Activated naive CD8-positive, alpha-beta T cell (primary cell): ENCODE data around the gene ATP11A.
"Not testable (repeated sequence)": the region's sequence is repeated elsewhere in the genome, so short reads cannot be mapped to it uniquely, and the experiment has no call there.

ENCODE experiments used
- H3K27ac Mint-ChIP-seq: one replicate; pipeline ENCODE4 v1.8.0; 2021; ENCODE audit warnings: mixed read lengths
- H3K27me3 Mint-ChIP-seq: one replicate; pipeline ENCODE4 v1.8.0; 2021; ENCODE audit warnings: mixed read lengths
- H3K36me3 Mint-ChIP-seq: one replicate; pipeline ENCODE4 v1.8.0; 2021; ENCODE audit warnings: mixed read lengths
- H3K4me1 Mint-ChIP-seq: one replicate; pipeline ENCODE4 v1.8.0; 2021; ENCODE audit warnings: low read depth, mixed read lengths
- H3K4me3 Mint-ChIP-seq: one replicate; pipeline ENCODE4 v1.8.0; 2021; ENCODE audit warnings: mild to moderate bottlenecking, mixed read lengths
- H3K9me3 Mint-ChIP-seq: one replicate; pipeline ENCODE4 v1.8.0; 2021; ENCODE audit warnings: low read depth, mixed read lengths

The ATP11A gene

GRCh38 chr13:112872657-112873631, 183.1 kb downstream of the ATP11A start:
- not testable (repeated sequence) for H3K36me3 Mint-ChIP-seq, H3K9me3 Mint-ChIP-seq, H3K27me3 Mint-ChIP-seq
- H3K4me1 Mint-ChIP-seq = peaks cover 17% of the 10 kb centered on the region
- H3K4me3 Mint-ChIP-seq = peak overlapping the region; percentile 72
- H3K27ac Mint-ChIP-seq = peak overlapping the region; percentile 78

- Mint-ChIP-seq H3K4me3 (peak overlapping the region; percentile 72), H3K4me1 (peaks cover 17% of the 10 kb centered on the region), H3K9me3 (no peaks in the 10 kb centered on the region), H3K27ac (peak overlapping the region; percentile 78), H3K36me3 (peaks cover 6% of the 10 kb centered on the region), H3K27me3 (no peaks in the 10 kb centered on the region)
Measured at GRCh38 chr13:112873851-112874750, 184.3 kb downstream of the ATP11A start.

- Mint-ChIP-seq H3K27me3 (no peaks in the 10 kb centered on the region), H3K9me3 (no peaks in the 10 kb centered on the region), H3K4me1 (peaks cover 17% of the 10 kb centered on the region), H3K36me3 (peaks cover 7% of the 10 kb centered on the region), H3K4me3 (no peak overlapping the region), H3K27ac (no peak overlapping the region)
Measured at GRCh38 chr13:112874751-112875300, 185.0 kb downstream of the ATP11A start.

GRCh38 chr13:112875627-112876026, 185.8 kb downstream of the ATP11A start:
- Mint-ChIP-seq H3K9me3 (no peaks in the 10 kb centered on the region), H3K27me3 (no peaks in the 10 kb centered on the region), H3K36me3 (peaks cover 10% of the 10 kb centered on the region), H3K4me1 (peaks cover 17% of the 10 kb centered on the region), H3K27ac (no peak overlapping the region), H3K4me3 (no peak overlapping the region)

GRCh38 chr13:112876305-112877000, 186.6 kb downstream of the ATP11A start:
- peaks cover 17% of the 10 kb centered on the region for H3K4me1 Mint-ChIP-seq
- no peaks in the 10 kb centered on the region for H3K27me3 Mint-ChIP-seq
- H3K27ac Mint-ChIP-seq = no peak overlapping the region
- H3K36me3 Mint-ChIP-seq = peaks cover 10% of the 10 kb centered on the region
- no peak overlapping the region for H3K4me3 Mint-ChIP-seq
- H3K9me3 Mint-ChIP-seq = no peaks in the 10 kb centered on the region

GRCh38 chr13:112877066-112877465, 187.2 kb downstream of the ATP11A start:
- Mint-ChIP-seq H3K36me3 (peaks cover 10% of the 10 kb centered on the region), H3K9me3 (no peaks in the 10 kb centered on the region)

GRCh38 chr13:112877539-112877938, 187.7 kb downstream of the ATP11A start:
- Mint-ChIP-seq H3K27me3 (no peaks in the 10 kb centered on the region), H3K4me3 (no peak overlapping the region), H3K27ac (no peak overlapping the region), H3K9me3 (no peaks in the 10 kb centered on the region), H3K4me1 (peaks cover 14% of the 10 kb centered on the region), H3K36me3 (peaks cover 10% of the 10 kb centered on the region)

More at GRCh38 chr13:112877066-112877465, 187.2 kb downstream of the ATP11A start:
- Mint-ChIP-seq H3K4me3 (no peak overlapping the region), H3K4me1 (peaks cover 14% of the 10 kb centered on the region), H3K27ac (no peak overlapping the region), H3K27me3 (no peaks in the 10 kb centered on the region)

- H3K4me1 Mint-ChIP-seq = peaks cover 7% of the 10 kb centered on the region
- H3K4me3 Mint-ChIP-seq = no peak overlapping the region
- peaks cover 10% of the 10 kb centered on the region for H3K36me3 Mint-ChIP-seq
- no peaks in the 10 kb centered on the region for H3K27me3 Mint-ChIP-seq
- H3K9me3 Mint-ChIP-seq = no peaks in the 10 kb centered on the region
- H3K27ac Mint-ChIP-seq = no peak overlapping the region
Measured at GRCh38 chr13:112877976-112878955, 188.4 kb downstream of the ATP11A start.

GRCh38 chr13:112879283-112879833, 189.5 kb downstream of the ATP11A start:
- peaks cover 11% of the 10 kb centered on the region for H3K36me3 Mint-ChIP-seq
- no peak overlapping the region for H3K4me3 Mint-ChIP-seq
- no peak overlapping the region for H3K27ac Mint-ChIP-seq
- H3K4me1 Mint-ChIP-seq = no peaks in the 10 kb centered on the region
- no peaks in the 10 kb centered on the region for H3K9me3 Mint-ChIP-seq
- H3K27me3 Mint-ChIP-seq = no peaks in the 10 kb centered on the region

- no peaks in the 10 kb centered on the region for H3K9me3 Mint-ChIP-seq
- H3K27me3 Mint-ChIP-seq = no peaks in the 10 kb centered on the region
- H3K27ac Mint-ChIP-seq = no peak overlapping the region
Measured at GRCh38 chr13:112880221-112880641, 190.4 kb downstream of the ATP11A start.

GRCh38 chr13:112880976-112881540, 191.2 kb downstream of the ATP11A start:
- H3K27me3 Mint-ChIP-seq = no peaks in the 10 kb centered on the region
- H3K36me3 Mint-ChIP-seq = peaks cover 8% of the 10 kb centered on the region
- H3K4me3 Mint-ChIP-seq = no peak overlapping the region
- H3K4me1 Mint-ChIP-seq = no peaks in the 10 kb centered on the region
- H3K9me3 Mint-ChIP-seq = no peaks in the 10 kb centered on the region
- no peak overlapping the region for H3K27ac Mint-ChIP-seq

More at GRCh38 chr13:112880221-112880641, 190.4 kb downstream of the ATP11A start:
- Mint-ChIP-seq H3K4me3 (no peak overlapping the region), H3K36me3 (peaks cover 10% of the 10 kb centered on the region), H3K4me1 (no peaks in the 10 kb centered on the region)

GRCh38 chr13:112881656-112882554, 192.1 kb downstream of the ATP11A start:
- Mint-ChIP-seq H3K9me3 (no peaks in the 10 kb centered on the region), H3K36me3 (peaks cover 8% of the 10 kb centered on the region), H3K4me3 (no peak overlapping the region), H3K27me3 (no peaks in the 10 kb centered on the region), H3K4me1 (no peaks in the 10 kb centered on the region), H3K27ac (no peak overlapping the region)
